ENCODE results near the gene TNFRSF25. TPM values are rescaled to one million over a fixed set of nuclear protein-coding genes. Genes with fewer than 3 reads are reported as not detected.

Gene TNFRSF25
- total RNA-seq, 1 experiment from 2014 or later = 19.5 TPM

GRCh38 chr1:6427441-6428390 lies 38.3 kb downstream of the TNFRSF25 start:
- Mint-ChIP-seq H3K27ac (no peak overlapping the region), H3K9me3 (no peaks in the 10 kb centered on the region), H3K4me3 (no peak overlapping the region), H3K4me1 (peaks cover 15% of the 10 kb centered on the region), H3K27me3 (ENCODE audit: low read depth) (peaks cover 46% of the 10 kb centered on the region), H3K36me3 (no peaks in the 10 kb centered on the region)
- POLR2A ChIA-PET = no interaction called here
- no peak for DNase-seq (ENCODE audit: low spot score)
- no peak for ATAC-seq
- CTCF ChIA-PET = interaction anchor here (0.6 to 1.6 kb wide), 6 partner anchors 10 to 80 kb away, joined by 3 to 5 read pairs (median 3); no protein-coding TSS in a partner anchor
- no peak for TF ChIP-seq MAX (CRISPR knock-in tag; IDR thresholded peaks at IDR 0.05)
- TF ChIP-seq ZBTB21 (CRISPR knock-in tag; IDR thresholded peaks at IDR 0.05; ENCODE audit: borderline replicate concordance) = no peak
- TF ChIP-seq MYBL2 (CRISPR knock-in tag; IDR thresholded peaks at IDR 0.05) = no peak
- TF ChIP-seq SOX15 (CRISPR knock-in tag; IDR thresholded peaks at IDR 0.05) = no peak
- TF ChIP-seq AFF4 (CRISPR knock-in tag; IDR thresholded peaks at IDR 0.05; ENCODE audit: borderline replicate concordance) = no peak
- TF ChIP-seq ZNF416 (CRISPR knock-in tag; IDR thresholded peaks at IDR 0.05) = no peak
- no peak for TF ChIP-seq ZNF396 (CRISPR knock-in tag; IDR thresholded peaks at IDR 0.05; ENCODE audit: borderline replicate concordance)
- TF ChIP-seq PREB (CRISPR knock-in tag; IDR thresholded peaks at IDR 0.05; ENCODE audit: borderline replicate concordance) = no peak

- Mint-ChIP-seq H3K27ac (no peak overlapping the region), H3K4me1 (peaks cover 15% of the 10 kb centered on the region), H3K27me3 (ENCODE audit: low read depth) (peaks cover 53% of the 10 kb centered on the region), H3K4me3 (no peak overlapping the region), H3K9me3 (no peaks in the 10 kb centered on the region), H3K36me3 (no peaks in the 10 kb centered on the region)
- CTCF ChIA-PET = interaction anchor here (1.1 to 2.8 kb wide), 4 partner anchors 11 to 70 kb away, joined by 5 to 19 read pairs (median 10); no protein-coding TSS in a partner anchor
- POLR2A ChIA-PET = no interaction called here
- DNase-seq (ENCODE audit: low spot score) (no peak), ATAC-seq (no peak)
- TF ChIP-seq ZNF416 (CRISPR knock-in tag; IDR thresholded peaks at IDR 0.05) = no peak
- TF ChIP-seq ZNF425 (CRISPR knock-in tag; conservative IDR thresholded peaks at IDR 0.05) = no peak
- no peak for TF ChIP-seq CREB1 (CRISPR knock-in tag; IDR thresholded peaks at IDR 0.05)
- no peak for TF ChIP-seq NFE2L1 (CRISPR knock-in tag; IDR thresholded peaks at IDR 0.05)
- TF ChIP-seq ZNF532 (CRISPR knock-in tag; IDR thresholded peaks at IDR 0.05; ENCODE audit: borderline replicate concordance) = no peak
- TF ChIP-seq E2F4 (CRISPR knock-in tag; IDR thresholded peaks at IDR 0.05; ENCODE audit: borderline replicate concordance, low read depth) = no peak
- TF ChIP-seq NFYB (CRISPR knock-in tag; conservative IDR thresholded peaks at IDR 0.05; ENCODE audit: low read depth) = no peak
- TF ChIP-seq HMGA2 (CRISPR knock-in tag; IDR thresholded peaks at IDR 0.05) = no peak
- TF ChIP-seq AR (CRISPR knock-in tag; IDR thresholded peaks at IDR 0.05) = no peak
Measured at GRCh38 chr1:6426972-6427350, 39.0 kb downstream of the TNFRSF25 start.
